Coronary artery (tissue), 2 donors: ENCODE data around the gene IGFN1.
"Not testable (repeated sequence)": the region's sequence is repeated elsewhere in the genome, so short reads cannot be mapped to it uniquely, and the experiment has no call there.

Experiments
- DNase-seq: peaks from one replicate; pipeline ENCODE4 v3.0.0-alpha.2; 2017; ENCODE audit warnings: low spot score
- H3K27ac ChIP-seq, 2 donors: fragments of 200-600 bp; sonication (generic); one replicate each; pipeline ENCODE4 v1.5.1; 2016 to 2019
- H3K4me3 ChIP-seq: fragments of 200-600 bp; sonication (generic); 2 replicates; pipeline ENCODE4 v1.5.1; 2016; ENCODE audit warnings: mild to moderate bottlenecking, moderate library complexity
- TF ChIP-seq, protein P1 (sequence below): fragments of 200-600 bp; sonication (generic); IDR thresholded peaks from one replicate; pipeline ENCODE4 v1.5.1; 2019; ENCODE audit warnings: antibody characterized with exemption

The IGFN1 gene

DNA sequence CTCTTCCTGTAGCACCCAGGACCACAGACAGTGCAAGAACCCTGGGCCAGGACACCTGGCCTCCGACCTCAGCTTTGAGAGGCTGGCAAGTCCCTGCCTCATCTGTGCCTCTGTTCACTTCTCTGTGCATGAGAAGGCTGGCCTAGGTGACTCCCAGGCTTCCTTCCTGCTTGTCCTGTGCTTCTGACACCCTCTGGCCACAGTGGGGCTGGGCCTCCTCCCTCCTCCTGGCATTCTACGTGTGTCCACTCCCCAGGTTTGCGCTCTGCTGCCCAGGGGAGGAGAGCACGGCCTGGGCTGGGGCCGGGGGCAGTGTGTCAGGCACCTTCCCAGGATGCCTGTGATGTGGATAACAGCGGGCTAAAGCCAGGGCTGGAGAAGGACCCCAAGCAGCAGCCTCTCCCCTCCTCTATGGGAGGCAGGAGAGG, 62.3 kb downstream of the IGFN1 start:
- TF ChIP-seq, protein P1, sequence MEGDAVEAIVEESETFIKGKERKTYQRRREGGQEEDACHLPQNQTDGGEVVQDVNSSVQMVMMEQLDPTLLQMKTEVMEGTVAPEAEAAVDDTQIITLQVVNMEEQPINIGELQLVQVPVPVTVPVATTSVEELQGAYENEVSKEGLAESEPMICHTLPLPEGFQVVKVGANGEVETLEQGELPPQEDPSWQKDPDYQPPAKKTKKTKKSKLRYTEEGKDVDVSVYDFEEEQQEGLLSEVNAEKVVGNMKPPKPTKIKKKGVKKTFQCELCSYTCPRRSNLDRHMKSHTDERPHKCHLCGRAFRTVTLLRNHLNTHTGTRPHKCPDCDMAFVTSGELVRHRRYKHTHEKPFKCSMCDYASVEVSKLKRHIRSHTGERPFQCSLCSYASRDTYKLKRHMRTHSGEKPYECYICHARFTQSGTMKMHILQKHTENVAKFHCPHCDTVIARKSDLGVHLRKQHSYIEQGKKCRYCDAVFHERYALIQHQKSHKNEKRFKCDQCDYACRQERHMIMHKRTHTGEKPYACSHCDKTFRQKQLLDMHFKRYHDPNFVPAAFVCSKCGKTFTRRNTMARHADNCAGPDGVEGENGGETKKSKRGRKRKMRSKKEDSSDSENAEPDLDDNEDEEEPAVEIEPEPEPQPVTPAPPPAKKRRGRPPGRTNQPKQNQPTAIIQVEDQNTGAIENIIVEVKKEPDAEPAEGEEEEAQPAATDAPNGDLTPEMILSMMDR: no peak
- no peak overlapping the region for H3K4me3 ChIP-seq
- H3K27ac ChIP-seq: no peak overlapping the region
- DNase-seq: no peak

DNA sequence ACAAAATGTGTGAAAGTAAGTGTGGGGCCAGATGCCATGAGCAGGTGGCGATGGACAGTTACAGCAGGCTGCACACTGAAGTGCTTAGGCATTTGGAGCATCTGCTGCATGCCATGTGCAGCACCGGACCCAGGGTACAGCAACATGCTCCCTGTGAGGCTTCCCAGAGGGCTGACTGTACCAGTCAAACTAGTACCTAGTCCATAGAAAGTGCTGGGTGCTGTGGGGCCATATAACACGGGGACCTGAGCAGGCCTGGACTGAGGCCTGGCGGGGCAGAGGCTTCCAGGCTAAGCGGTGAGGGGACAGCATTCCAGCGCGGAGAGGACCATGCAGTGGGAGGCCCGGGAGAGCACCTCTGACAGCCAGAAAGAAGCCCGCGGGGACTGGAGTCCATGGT, 62.8 kb downstream of the IGFN1 start:
- Histone ChIP-seq H3K27ac (no peak overlapping the region), H3K4me3 (no peak overlapping the region)
- TF ChIP-seq, protein P1: no peak
- DNase-seq: no peak

DNA sequence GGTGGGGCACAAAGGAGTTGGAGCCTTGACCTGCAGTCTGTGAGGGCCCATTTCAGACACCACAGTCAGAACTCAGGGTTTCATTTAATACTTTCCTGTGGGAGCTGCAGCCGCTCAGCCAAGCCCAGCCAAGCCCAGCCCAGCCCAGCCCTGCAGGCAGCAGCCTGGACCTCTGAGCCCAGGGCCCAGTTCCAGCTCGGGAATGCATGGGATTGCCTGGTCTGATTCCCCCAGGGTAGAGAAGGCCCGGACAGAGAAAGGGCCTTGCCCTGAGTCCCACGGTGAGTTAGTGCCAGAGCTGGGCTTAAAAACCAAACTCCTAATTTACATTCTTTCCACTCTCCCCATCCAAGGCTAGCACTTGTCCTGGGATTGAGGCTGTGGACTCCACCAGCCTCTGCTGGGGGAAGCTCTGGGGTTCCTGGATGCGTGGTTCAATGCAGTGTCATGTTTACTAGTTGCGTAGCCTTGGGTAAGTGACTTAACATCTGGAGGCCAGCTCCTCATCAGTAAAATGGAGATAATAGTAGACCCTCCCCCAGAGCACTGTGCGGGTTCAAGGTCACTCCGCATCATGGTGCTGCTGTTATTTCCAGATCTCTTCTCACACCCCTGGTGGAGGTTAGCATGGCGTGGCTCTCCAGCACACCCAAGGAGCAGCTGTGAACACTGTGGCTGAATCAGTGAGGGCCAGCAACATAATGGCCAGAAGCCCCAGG, 63.4 kb downstream of the IGFN1 start:
- TF ChIP-seq, protein P1: no peak
- Histone ChIP-seq H3K27ac (no peak overlapping the region), H3K4me3 (no peak overlapping the region)
- no peak for DNase-seq

DNA sequence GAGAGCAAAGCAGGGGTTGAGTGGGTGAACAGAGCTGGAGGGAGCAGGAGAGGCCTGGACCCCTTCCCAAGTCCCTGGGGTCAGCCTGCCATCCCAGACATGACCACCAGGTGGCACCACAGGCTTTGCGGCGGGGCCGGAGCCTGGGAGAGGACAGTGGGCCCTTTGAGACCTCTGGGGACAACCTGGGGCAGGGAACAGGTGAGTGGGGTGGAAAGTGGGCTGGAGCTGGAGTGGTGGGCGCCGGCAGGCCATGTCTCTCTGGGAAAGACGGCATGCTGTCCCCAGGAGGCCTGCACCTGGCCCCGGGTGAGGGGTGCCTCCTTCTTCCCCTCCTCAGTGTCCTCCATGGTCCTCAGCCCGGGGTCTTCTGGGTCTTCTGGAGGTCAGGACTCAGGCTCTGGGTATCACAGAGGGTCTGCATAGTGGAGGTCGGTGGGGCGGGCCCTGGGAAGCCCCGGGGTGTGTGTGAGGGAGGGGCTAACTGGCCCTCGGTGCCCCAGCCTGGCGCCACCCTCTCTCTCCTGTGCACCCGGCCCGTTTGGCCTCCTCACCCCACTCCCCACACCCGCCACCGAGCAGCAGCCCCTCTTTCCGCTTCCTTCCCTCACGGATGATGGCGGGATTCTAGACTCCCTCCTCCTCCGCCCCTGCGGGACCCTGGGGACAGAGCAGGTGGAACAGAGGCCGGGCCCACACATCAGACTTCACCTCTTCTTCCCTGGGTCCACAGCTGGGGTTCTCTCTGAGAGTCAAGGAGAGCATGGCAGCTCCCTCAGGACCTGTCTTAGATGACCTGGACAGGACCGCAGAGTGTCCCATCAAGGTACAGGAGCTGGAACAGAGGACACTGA, 64.2 kb downstream of the IGFN1 start:
- no peak overlapping the region for H3K4me3 ChIP-seq
- no peak overlapping the region for H3K27ac ChIP-seq
- TF ChIP-seq, protein P1: peak; percentile 100
- peak; percentile 74 for DNase-seq

DNA sequence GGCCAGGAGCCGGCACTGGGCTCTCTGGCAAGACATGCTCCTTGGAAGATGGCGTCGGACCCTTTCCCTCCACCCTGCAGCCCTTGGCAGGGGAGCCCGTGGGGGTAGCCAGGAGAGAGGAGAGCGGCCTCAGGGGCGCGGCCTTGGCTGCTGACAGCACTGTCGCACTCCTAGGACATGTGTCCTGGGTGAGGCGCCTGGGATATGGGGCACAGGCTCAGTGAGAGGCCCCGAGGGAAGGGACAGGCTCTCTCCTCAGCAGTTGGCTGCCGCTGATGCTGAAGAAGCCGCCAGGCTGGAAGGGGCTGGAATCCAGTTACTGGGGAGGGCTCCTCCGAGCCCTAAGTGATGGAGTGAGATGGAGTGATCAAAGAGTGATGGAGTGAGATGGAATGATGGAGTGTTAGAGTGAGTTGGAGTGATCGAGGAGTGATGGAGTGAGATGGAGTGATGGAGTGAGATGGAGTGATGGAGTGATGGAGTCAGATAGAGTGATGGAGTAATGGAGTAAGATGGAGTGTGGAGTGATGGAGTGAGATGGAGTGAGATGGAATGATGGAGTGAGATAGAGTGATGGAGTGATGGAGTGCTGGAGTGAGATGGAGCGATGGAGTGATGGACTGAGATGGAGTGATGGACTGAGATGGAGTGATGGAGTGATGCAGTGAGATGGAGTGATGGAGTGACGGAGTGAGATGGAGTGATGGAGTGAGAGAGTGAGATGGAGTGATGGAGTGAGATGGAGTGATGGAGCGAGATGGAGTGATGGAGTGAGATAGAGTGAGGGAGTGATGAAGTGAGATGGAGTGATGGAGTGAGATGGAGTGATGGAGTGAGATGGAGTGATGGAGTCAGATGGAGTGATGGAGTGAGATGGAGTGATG, 65.1 kb downstream of the IGFN1 start:
- DNase-seq: no peak
- TF ChIP-seq, protein P1: no peak
- Histone ChIP-seq H3K27ac (no peak overlapping the region), H3K4me3 (no peak overlapping the region)

DNA sequence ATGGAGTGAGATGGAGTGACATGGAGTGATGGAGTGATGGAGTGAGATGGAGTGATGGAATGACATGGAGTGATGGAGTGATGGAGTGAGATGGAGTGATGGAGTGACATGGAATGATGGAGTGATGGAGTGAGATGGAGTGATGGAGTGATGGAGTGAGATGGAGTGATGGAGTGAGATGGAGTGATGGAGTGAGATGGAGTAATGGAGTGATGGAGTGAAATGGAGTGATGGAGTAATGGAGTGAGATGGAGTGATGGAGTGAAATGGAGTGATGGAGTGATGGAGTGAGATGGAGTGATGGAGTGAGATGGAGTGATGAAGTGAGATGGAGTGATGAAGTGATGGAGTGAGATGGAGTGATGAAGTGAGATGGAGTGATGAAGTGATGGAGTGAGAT, 67.5 kb downstream of the IGFN1 start:
- not testable (repeated sequence) for H3K27ac ChIP-seq, DNase-seq

DNA sequence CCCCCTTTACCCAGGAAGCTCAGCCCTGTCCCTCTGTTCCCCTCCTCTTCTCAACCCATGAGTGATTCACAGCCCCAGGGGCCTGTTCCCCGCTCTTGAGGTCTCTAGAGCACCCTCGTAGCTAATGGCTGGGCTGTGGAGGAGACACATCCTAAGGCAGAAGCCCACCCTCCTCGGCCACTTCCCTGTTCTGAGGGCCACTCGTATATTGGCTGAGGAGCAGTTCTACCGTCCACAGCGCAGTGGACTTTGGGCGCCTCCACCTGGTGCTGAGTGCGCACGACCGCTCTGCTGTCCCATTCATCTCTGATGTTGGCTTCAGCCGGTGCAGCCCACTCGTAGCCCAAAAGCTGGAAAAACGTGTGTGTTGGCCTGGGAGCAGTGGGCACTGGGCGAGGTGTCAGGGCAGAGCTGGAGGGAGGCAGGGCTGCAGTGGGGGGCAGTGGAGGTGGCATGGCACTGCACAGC, 68.2 kb downstream of the IGFN1 start:
- no peak for DNase-seq
- Histone ChIP-seq H3K4me3 (no peak overlapping the region), H3K27ac (no peak overlapping the region)
- TF ChIP-seq, protein P1: no peak

More for the DNA sequence above, 67.5 kb downstream of the IGFN1 start:
- H3K4me3 ChIP-seq: not testable (repeated sequence)
